Gastrocnemius medialis (tissue), 4 donors: ENCODE results near the gene ITPK1. TPM values are rescaled to one million over a fixed set of nuclear protein-coding genes. Genes with fewer than 3 reads are reported as not detected.
A peak's percentile ranks its signal among the peaks of the same experiment; 100 is the strongest.
"Not testable (repeated sequence)": the region's sequence is repeated elsewhere in the genome, so short reads cannot be mapped to it uniquely, and the experiment has no call there.

ENCODE experiments used
- ATAC-seq, 2 donors: fragments of 150-250 bp; one replicate each; pipeline ENCODE4 v1.9.1; 2016
- DNase-seq, 2 donors: peaks; one replicate each; pipeline ENCODE4 v3.0.0-alpha.2; 2019
- H3K27ac ChIP-seq, 4 donors: fragments of 200-600 bp; sonication (generic); 1 replicate in 1 of 4; 2 replicates in 3 of 4; pipeline ENCODE4 v1.5.1; 2016 to 2018; ENCODE audit warnings: mild to moderate bottlenecking in 2 of 4, moderate library complexity in 1 of 4
- H3K27me3 ChIP-seq, 3 donors: fragments of 200-600 bp; sonication (generic) in 2 of 3; 1 replicate in 1 of 3; 2 replicates in 2 of 3; pipeline versions ENCODE4 v1.5.1 to v1.6.0; 2016 to 2019; ENCODE audit warnings: mild to moderate bottlenecking in 1 of 3, moderate library complexity in 1 of 3
- H3K36me3 ChIP-seq, 2 donors: fragments of 200-600 bp; sonication (generic) in 1 of 2; one replicate each; pipeline ENCODE4 v1.5.1; 2017 to 2018
- H3K4me1 ChIP-seq, 2 donors: fragments of 200-600 bp; sonication (generic) in 1 of 2; one replicate each; pipeline ENCODE4 v1.5.1; 2016 to 2017; ENCODE audit warnings: mild to moderate bottlenecking in 2 of 2
- H3K4me3 ChIP-seq, 4 donors: fragments of 200-600 bp; sonication (generic) in 3 of 4; 1 replicate in 1 of 4; 2 replicates in 3 of 4; pipeline ENCODE4 v1.5.1; 2016 to 2019; ENCODE audit warnings: mild to moderate bottlenecking in 2 of 4
- H3K9me3 ChIP-seq, 3 donors: fragments of 200-600 bp; sonication (generic) in 2 of 3; 1 replicate in 1 of 3; 2 replicates in 2 of 3; pipeline ENCODE4 v1.5.1; 2016 to 2019
- CTCF ChIP-seq, 5 experiments: fragments of 450-650 bp in 3 of 5; fragments of 200-600 bp in 2 of 5; sonication (generic) in 2 of 5; IDR thresholded peaks in 4 of 5; conservative IDR thresholded peaks in 1 of 5; 1 replicate in 4 of 5; 2 replicates in 1 of 5; pipeline ENCODE4 v1.5.1; 2016 to 2019; ENCODE audit warnings: antibody characterized with exemption in 5 of 5, mild to moderate bottlenecking in 3 of 5, moderate library complexity in 3 of 5
- POLR2A ChIP-seq, 2 donors: fragments of 450-650 bp; IDR thresholded peaks; one replicate each; pipeline ENCODE4 v1.6.1; 2017; ENCODE audit warnings: antibody characterized with exemption in 2 of 2, mild to moderate bottlenecking in 2 of 2, moderate library complexity in 2 of 2
- in situ Hi-C, 4 donors: fragments of 200-750 bp; cut with MboI; loops; one replicate each; pipeline versions ENCODE4 v1.15.0 to v1.8.0; 2017; ENCODE audit warnings: low sequenced_read_pairs in 4 of 4
- intact Hi-C: fragments of 100-400 bp; cut with DNase I; formaldehyde crosslinking; loops from one replicate; pipeline ENCODE4 v1.15.1; 2023; ENCODE audit warnings: low total_unique reads
- total RNA-seq, 4 donors: library from RNA; depleted of rRNA; stranded (reverse); fragments of >200 nt; gene quantifications; one replicate each; pipeline versions ENCODE4 v1.1.0 to v1.2.3, GENCODE V29; 2016

Gene ITPK1
- total RNA-seq, 4 donors from 2014 or later = 49.7 to 80.1 (median 53.6) TPM

- ATAC-seq (no peak), DNase-seq (no peak)
- H3K27me3 ChIP-seq = no peaks in the 10 kb centered on the region
- H3K9me3 ChIP-seq = no peaks in the 10 kb centered on the region
- H3K4me1 ChIP-seq = no peaks in the 10 kb centered on the region
- in situ Hi-C loops = loop anchor here in 3 of 4 donors (5.0 to 10.0 kb wide), 2 partner anchors 181 to 184 kb away; no protein-coding TSS in a partner anchor
- H3K4me3 ChIP-seq = no peak overlapping the region
- H3K36me3 ChIP-seq = no peaks in the 10 kb centered on the region
- no peak overlapping the region for H3K27ac ChIP-seq
- no peak for TF ChIP-seq POLR2A (IDR thresholded peaks at IDR 0.05)
- intact Hi-C loops = no loop called here
Observed at GRCh38 chr14:93136009-93136408, 20.3 kb upstream of the ITPK1 start.

- DNase-seq (no peak), ATAC-seq (no peak)
- intact Hi-C loops = no loop called here
- in situ Hi-C loops = loop anchor here in 3 of 4 donors (5.0 to 10.0 kb wide), 2 partner anchors 181 to 183 kb away; no protein-coding TSS in a partner anchor
- H3K4me3 ChIP-seq = no peak overlapping the region
- no peaks in the 10 kb centered on the region for H3K27me3 ChIP-seq
- TF ChIP-seq POLR2A (IDR thresholded peaks at IDR 0.05) (no peak), CTCF (IDR thresholded peaks at IDR 0.05 in 4 of 5, conservative IDR thresholded peaks at IDR 0.05 in 1 of 5) (no peak)
- no peaks in the 10 kb centered on the region for H3K4me1 ChIP-seq
- H3K36me3 ChIP-seq = no peaks in the 10 kb centered on the region
- no peaks in the 10 kb centered on the region for H3K9me3 ChIP-seq
- H3K27ac ChIP-seq = no peak overlapping the region
Observed at GRCh38 chr14:93135399-93135798, 19.7 kb upstream of the ITPK1 start.

- no peaks in the 10 kb centered on the region for H3K4me1 ChIP-seq
- no peaks in the 10 kb centered on the region for H3K9me3 ChIP-seq
- DNase-seq = no peak
- ATAC-seq = no peak
- TF ChIP-seq POLR2A (IDR thresholded peaks at IDR 0.05) (no peak), CTCF (IDR thresholded peaks at IDR 0.05 in 4 of 5, conservative IDR thresholded peaks at IDR 0.05 in 1 of 5) (no peak)
- intact Hi-C loops (no loop called here), in situ Hi-C loops (loop anchor here in 1 of 4 donors (10.0 kb wide), 1 partner anchor 179 kb away; no protein-coding TSS in a partner anchor)
- H3K27ac ChIP-seq = no peak overlapping the region
- H3K4me3 ChIP-seq = no peak overlapping the region
- no peaks in the 10 kb centered on the region for H3K27me3 ChIP-seq
- no peaks in the 10 kb centered on the region for H3K36me3 ChIP-seq
Observed at GRCh38 chr14:93133464-93133863, 17.7 kb upstream of the ITPK1 start.

GRCh38 chr14:93132472-93133065 lies 16.8 kb upstream of the ITPK1 start:
- intact Hi-C loops = no loop called here
- DNase-seq (no peak), ATAC-seq (peak in 1 of 2 donors; percentile 39)
- no peaks in the 10 kb centered on the region for H3K9me3 ChIP-seq
- no peak overlapping the region for H3K4me3 ChIP-seq
- no peaks in the 10 kb centered on the region for H3K4me1 ChIP-seq
- in situ Hi-C loops = loop anchor here in 1 of 4 donors (10.0 kb wide), 1 partner anchor 178 kb away; no protein-coding TSS in a partner anchor
- H3K36me3 ChIP-seq = no peaks in the 10 kb centered on the region
- H3K27me3 ChIP-seq = no peaks in the 10 kb centered on the region
- no peak overlapping the region for H3K27ac ChIP-seq
- TF ChIP-seq POLR2A (IDR thresholded peaks at IDR 0.05) = no peak
- TF ChIP-seq CTCF (IDR thresholded peaks at IDR 0.05 in 4 of 5, conservative IDR thresholded peaks at IDR 0.05 in 1 of 5) = peak in 2 of 5 experiments; percentile 10 to 18

- ATAC-seq, H3K27me3 ChIP-seq, H3K4me3 ChIP-seq, H3K36me3 ChIP-seq, H3K9me3 ChIP-seq, DNase-seq, H3K4me1 ChIP-seq, intact Hi-C loops, H3K27ac ChIP-seq: not testable (repeated sequence)
- in situ Hi-C loops = loop anchor here in 1 of 4 donors (10.0 kb wide), 1 partner anchor 177 kb away; no protein-coding TSS in a partner anchor
Observed at GRCh38 chr14:93131257-93131820, 15.6 kb upstream of the ITPK1 start.
